M059J (cell line): ENCODE results near the gene TERT. TPM values are rescaled to one million over a fixed set of nuclear protein-coding genes. Genes with fewer than 3 reads are reported as not detected.
A peak's percentile ranks its signal among the peaks of the same experiment; 100 is the strongest.
"Not testable (repeated sequence)": the region's sequence is repeated elsewhere in the genome, so short reads cannot be mapped to it uniquely, and the experiment has no call there.

Experiments
- DNase-seq: peaks from one replicate; pipeline ENCODE4 v3.0.0-alpha.2; 2012; ENCODE audit warnings: low read depth
- total RNA-seq: library from RNA; depleted of rRNA; stranded (reverse); fragments of >200 nt; shearing (Covaris generic); gene quantifications from 2 replicates; pipeline ENCODE4 v1.2.3, GENCODE V29; 2014; rRNA removed

Gene TERT
- 0.62 TPM in 1 of 2 replicates, not detected in the other for total RNA-seq

- DNase-seq, result peak; percentile 47
Measured at GRCh38 chr5:1294835-1295649, at the start of gene TERT. Gene TERT, minus strand, starts transcription at chr5:1295068. Its CDS starts 79 bp downstream, at chr5:1294989.

- DNase-seq, result peak; percentile 26
Measured at GRCh38 chr5:1343931-1344901, 49.3 kb upstream of the TERT start.

- no peak for DNase-seq
Measured at GRCh38 chr5:1343315-1343751, 48.5 kb upstream of the TERT start.

- not testable (repeated sequence) for DNase-seq
Measured at GRCh38 chr5:1342711-1343110, 47.8 kb upstream of the TERT start.

- DNase-seq, result no peak
Measured at GRCh38 chr5:1342268-1342667, 47.4 kb upstream of the TERT start.

- DNase-seq, result no peak
Measured at GRCh38 chr5:1341863-1342262, 47.0 kb upstream of the TERT start.

- DNase-seq, result not testable (repeated sequence)
Measured at GRCh38 chr5:1339818-1340210, 44.9 kb upstream of the TERT start.

- not testable (repeated sequence) for DNase-seq
Measured at GRCh38 chr5:1339139-1339817, 44.4 kb upstream of the TERT start.

GRCh38 chr5:1338506-1339070, 43.7 kb upstream of the TERT start:
- no peak for DNase-seq

GRCh38 chr5:1338196-1338490, 43.3 kb upstream of the TERT start:
- no peak for DNase-seq

GRCh38 chr5:1337489-1338195, 42.8 kb upstream of the TERT start:
- DNase-seq, result no peak

GRCh38 chr5:1336749-1337488, 42.1 kb upstream of the TERT start:
- no peak for DNase-seq

- no peak for DNase-seq
Measured at GRCh38 chr5:1336106-1336561, 41.3 kb upstream of the TERT start.

GRCh38 chr5:1335540-1336095, 40.8 kb upstream of the TERT start:
- no peak for DNase-seq

GRCh38 chr5:1334831-1335539, 40.1 kb upstream of the TERT start:
- no peak for DNase-seq

GRCh38 chr5:1333986-1334385, 39.1 kb upstream of the TERT start:
- DNase-seq, result no peak

- not testable (repeated sequence) for DNase-seq
Measured at GRCh38 chr5:1333286-1333685, 38.4 kb upstream of the TERT start.

GRCh38 chr5:1332461-1333001, 37.7 kb upstream of the TERT start:
- peak; percentile 39 for DNase-seq

- DNase-seq, result no peak
Measured at GRCh38 chr5:1331861-1332405, 37.1 kb upstream of the TERT start.
